22Rv1 (cell line): ENCODE results near the gene SH3BGRL2.
"Not testable (repeated sequence)": the region's sequence is repeated elsewhere in the genome, so short reads cannot be mapped to it uniquely, and the experiment has no call there.

ENCODE experiments used
- H3K27ac ChIP-seq: fragments of 450-650 bp; 2 replicates; pipeline ENCODE4 v1.5.1; 2017
- ZFX ChIP-seq: fragments of 450-650 bp; IDR thresholded peaks from 2 replicates; pipeline ENCODE4 v1.6.1; 2017; ENCODE audit warnings: antibody characterized with exemption, borderline replicate concordance
- TF ChIP-seq, protein P1 (sequence below): fragments of 450-650 bp; IDR thresholded peaks from 2 replicates; pipeline ENCODE4 v1.5.1; 2017; ENCODE audit warnings: mild to moderate bottlenecking

SH3BGRL2 gene

DNA sequence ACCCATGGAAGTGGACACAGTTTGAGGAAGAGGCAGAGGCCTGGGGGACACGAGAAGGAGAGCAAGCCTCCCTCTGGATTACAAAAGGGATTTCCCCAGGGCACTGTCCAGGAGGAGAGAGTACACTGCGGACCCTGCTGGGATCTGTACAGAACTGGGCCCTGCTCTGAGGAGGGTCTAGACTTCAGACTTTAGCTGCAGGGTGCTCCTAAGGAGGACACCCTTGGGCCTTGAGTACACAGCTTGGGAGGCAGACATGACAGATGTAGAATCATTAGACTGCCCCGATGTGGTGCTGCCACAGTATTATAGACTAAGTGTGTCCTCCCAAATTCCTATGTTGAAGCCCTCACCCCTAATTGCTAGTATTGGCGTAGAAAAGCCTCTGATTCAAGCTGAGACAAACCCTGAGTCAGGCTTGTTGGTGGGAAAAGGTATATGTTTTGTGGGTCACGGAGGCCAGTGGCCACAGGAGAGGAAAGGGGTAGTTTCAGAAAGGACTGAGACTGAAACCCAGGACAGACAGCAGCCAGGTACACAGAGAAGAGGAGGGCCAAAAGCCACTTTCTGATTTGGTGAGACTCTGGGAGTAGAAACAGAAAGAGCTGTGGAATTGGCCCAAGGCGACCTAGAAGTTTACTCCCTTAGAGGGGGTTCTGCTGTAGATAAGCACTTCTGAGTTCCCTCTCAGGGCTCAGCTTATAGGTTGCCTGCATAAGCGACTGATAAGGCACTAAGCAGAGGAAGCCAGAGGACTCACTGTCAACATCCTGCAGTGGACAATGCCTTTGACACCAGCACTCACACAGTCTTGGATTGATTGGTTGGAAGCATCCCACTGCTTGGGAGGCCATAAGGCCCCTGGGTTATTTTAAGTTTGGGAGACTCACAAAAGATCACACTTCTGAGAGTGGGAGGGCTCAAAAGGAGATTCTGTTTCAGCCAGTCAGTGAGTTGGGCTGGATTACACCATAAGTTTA, 16.5 kb upstream of the SH3BGRL2 start:
- TF ChIP-seq, protein P1, sequence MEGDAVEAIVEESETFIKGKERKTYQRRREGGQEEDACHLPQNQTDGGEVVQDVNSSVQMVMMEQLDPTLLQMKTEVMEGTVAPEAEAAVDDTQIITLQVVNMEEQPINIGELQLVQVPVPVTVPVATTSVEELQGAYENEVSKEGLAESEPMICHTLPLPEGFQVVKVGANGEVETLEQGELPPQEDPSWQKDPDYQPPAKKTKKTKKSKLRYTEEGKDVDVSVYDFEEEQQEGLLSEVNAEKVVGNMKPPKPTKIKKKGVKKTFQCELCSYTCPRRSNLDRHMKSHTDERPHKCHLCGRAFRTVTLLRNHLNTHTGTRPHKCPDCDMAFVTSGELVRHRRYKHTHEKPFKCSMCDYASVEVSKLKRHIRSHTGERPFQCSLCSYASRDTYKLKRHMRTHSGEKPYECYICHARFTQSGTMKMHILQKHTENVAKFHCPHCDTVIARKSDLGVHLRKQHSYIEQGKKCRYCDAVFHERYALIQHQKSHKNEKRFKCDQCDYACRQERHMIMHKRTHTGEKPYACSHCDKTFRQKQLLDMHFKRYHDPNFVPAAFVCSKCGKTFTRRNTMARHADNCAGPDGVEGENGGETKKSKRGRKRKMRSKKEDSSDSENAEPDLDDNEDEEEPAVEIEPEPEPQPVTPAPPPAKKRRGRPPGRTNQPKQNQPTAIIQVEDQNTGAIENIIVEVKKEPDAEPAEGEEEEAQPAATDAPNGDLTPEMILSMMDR = no peak
- no peak for TF ChIP-seq ZFX
- H3K27ac ChIP-seq = no peak overlapping the region

DNA sequence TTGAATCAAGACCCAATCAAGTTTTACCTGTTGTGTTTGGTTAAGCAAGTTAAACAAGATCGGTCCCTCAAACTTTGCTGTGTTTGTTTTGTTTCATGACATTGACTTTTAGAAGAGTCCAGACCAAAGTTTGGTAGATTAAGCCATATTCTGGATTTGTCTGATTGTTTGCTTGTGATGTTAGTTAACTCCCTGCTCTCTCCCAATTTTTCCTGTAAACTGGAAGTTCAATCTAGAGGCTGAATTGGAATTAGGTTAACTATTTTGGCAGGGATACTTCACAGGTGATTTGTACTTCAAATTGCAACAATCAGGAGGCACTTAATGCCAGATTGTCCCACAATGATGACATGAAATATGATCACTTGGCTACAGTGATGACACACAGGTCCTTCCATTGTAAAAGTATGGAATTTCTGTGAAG, 13.6 kb upstream of the SH3BGRL2 start:
- no peak for TF ChIP-seq ZFX
- TF ChIP-seq, protein P1 = no peak
- H3K27ac ChIP-seq = no peak overlapping the region

GRCh38 chr6:79618425-79618824, 12.7 kb upstream of the SH3BGRL2 start:
- not testable (repeated sequence) for H3K27ac ChIP-seq

GRCh38 chr6:79621579-79621978, 9.6 kb upstream of the SH3BGRL2 start:
- no peak for TF ChIP-seq ZFX
- TF ChIP-seq, protein P1 = no peak
- no peak overlapping the region for H3K27ac ChIP-seq

DNA sequence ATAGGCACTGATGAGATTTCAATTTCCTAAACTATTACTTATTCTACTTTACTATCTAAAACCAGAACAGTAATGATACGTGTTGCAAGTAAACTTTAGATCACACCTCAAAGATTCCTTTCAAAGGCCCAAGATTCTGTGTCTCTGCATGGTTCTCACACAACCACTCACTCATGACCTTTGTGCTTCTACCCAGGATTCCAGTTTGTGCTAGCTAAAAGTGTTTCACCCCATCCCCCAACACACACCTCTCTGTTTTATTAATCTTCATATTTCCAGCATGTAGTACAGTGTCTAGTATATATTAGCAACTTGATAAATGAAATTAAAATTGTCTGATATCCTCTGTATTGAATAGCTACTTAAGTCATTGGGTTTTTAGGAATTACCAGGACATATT, 8.8 kb upstream of the SH3BGRL2 start:
- no peak for TF ChIP-seq ZFX
- TF ChIP-seq, protein P1 = no peak
- H3K27ac ChIP-seq = no peak overlapping the region

- TF ChIP-seq ZFX = no peak
- H3K27ac ChIP-seq = no peak overlapping the region
Observed at GRCh38 chr6:79623106-79623505, 8.0 kb upstream of the SH3BGRL2 start.

GRCh38 chr6:79625746-79626145, 5.4 kb upstream of the SH3BGRL2 start:
- TF ChIP-seq, protein P1 = no peak
- no peak for TF ChIP-seq ZFX
- H3K27ac ChIP-seq = no peak overlapping the region

- TF ChIP-seq, protein P1 = no peak
- TF ChIP-seq ZFX = no peak
- H3K27ac ChIP-seq = no peak overlapping the region
Observed at GRCh38 chr6:79626811-79627210, 4.3 kb upstream of the SH3BGRL2 start.
